Body of pancreas (tissue), 4 donors: ENCODE measurements around the gene EPSTI1.

Experiments used
- POLR2A ChIP-seq, 3 donors: fragments of 450-650 bp; IDR thresholded peaks; one replicate each; pipeline ENCODE4 v1.6.1; 2016; ENCODE audit warnings: antibody characterized with exemption in 3 of 3, mild to moderate bottlenecking in 2 of 3
- TF ChIP-seq, protein P1 (sequence below), 7 experiments: fragments of 450-650 bp in 4 of 7; fragments of 200-600 bp in 3 of 7; sonication (generic) in 3 of 7; IDR thresholded peaks; one replicate each; pipeline ENCODE4 v1.5.1; 2016 to 2019; ENCODE audit warnings: antibody characterized with exemption in 7 of 7

DNA sequence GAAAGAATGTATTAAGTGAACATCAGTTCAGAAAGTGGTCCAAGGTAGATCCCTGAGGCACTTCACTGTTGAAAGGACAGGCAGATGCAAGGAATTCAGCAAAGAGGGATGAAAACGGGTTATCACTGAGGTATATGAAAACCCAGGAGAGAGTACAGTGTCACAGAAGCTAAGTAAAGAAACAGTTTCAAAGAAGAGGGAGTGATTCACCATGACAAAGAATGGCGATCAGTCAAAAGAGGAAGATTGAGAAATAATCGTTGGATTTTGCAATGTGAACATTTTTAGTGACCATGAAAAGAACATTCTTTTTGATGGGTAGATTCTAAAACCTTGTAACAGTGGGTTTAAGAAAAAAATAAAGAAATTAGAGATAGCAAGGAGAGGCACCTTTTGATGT is 99.3 kb downstream of the EPSTI1 start:
- TF ChIP-seq, protein P1, sequence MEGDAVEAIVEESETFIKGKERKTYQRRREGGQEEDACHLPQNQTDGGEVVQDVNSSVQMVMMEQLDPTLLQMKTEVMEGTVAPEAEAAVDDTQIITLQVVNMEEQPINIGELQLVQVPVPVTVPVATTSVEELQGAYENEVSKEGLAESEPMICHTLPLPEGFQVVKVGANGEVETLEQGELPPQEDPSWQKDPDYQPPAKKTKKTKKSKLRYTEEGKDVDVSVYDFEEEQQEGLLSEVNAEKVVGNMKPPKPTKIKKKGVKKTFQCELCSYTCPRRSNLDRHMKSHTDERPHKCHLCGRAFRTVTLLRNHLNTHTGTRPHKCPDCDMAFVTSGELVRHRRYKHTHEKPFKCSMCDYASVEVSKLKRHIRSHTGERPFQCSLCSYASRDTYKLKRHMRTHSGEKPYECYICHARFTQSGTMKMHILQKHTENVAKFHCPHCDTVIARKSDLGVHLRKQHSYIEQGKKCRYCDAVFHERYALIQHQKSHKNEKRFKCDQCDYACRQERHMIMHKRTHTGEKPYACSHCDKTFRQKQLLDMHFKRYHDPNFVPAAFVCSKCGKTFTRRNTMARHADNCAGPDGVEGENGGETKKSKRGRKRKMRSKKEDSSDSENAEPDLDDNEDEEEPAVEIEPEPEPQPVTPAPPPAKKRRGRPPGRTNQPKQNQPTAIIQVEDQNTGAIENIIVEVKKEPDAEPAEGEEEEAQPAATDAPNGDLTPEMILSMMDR (IDR thresholded peaks at IDR 0.05) = no peak
- no peak for TF ChIP-seq POLR2A (IDR thresholded peaks at IDR 0.05)
